Lower leg skin (tissue), 4 donors: ENCODE measurements around the gene UPK2. TPM values are rescaled to one million over a fixed set of nuclear protein-coding genes. Genes with fewer than 3 reads are reported as not detected.
"Not testable (repeated sequence)": the region's sequence is repeated elsewhere in the genome, so short reads cannot be mapped to it uniquely, and the experiment has no call there.

ENCODE experiments used
- DNase-seq, 2 donors: peaks; one replicate each; pipeline ENCODE4 v3.0.0-alpha.2; 2019; ENCODE audit warnings: low spot score in 2 of 2
- H3K4me3 ChIP-seq: fragments of 200-600 bp; sonication (generic); 2 replicates; pipeline ENCODE4 v1.5.1; 2017; ENCODE audit warnings: mild to moderate bottlenecking, low read depth; ENCODE audit not compliant: poor library complexity, severe bottlenecking
- POLR2A ChIP-seq, 2 donors: fragments of 450-650 bp; IDR thresholded peaks; one replicate each; pipeline ENCODE4 v1.6.1; 2016 to 2017; ENCODE audit warnings: antibody characterized with exemption in 2 of 2, mild to moderate bottlenecking in 1 of 2, moderate library complexity in 1 of 2
- WGBS, 2 donors: methylation state at CpG; one replicate each; pipeline ENCODE4 v1.1.5; 2018; 5-methylcytosine and 5-hydroxymethylcytosine counted together
- intact Hi-C: fragments of 100-400 bp; cut with DNase I; formaldehyde crosslinking; loops from one replicate; pipeline ENCODE4 v1.15.0; 2023; ENCODE audit warnings: low total_unique reads
- total RNA-seq, 4 donors: library from RNA; depleted of rRNA; stranded (reverse); fragments of >200 nt; gene quantifications; one replicate each; pipeline ENCODE4 v1.1.0, GENCODE V29; 2016
- TF ChIP-seq, protein P1 (sequence below), 3 donors: fragments of 450-650 bp; IDR thresholded peaks; one replicate each; pipeline ENCODE4 v1.5.1; 2016; ENCODE audit warnings: antibody characterized with exemption in 3 of 3, mild to moderate bottlenecking in 3 of 3, moderate library complexity in 2 of 3

The UPK2 gene
- total RNA-seq, 4 donors from 2014 or later = not detected

GRCh38 chr11:118939953-118940598 lies 16.0 kb upstream of the UPK2 start:
- no peak overlapping the region for H3K4me3 ChIP-seq
- intact Hi-C loops = no loop called here
- TF ChIP-seq POLR2A (IDR thresholded peaks at IDR 0.05) = no peak
- TF ChIP-seq, protein P1, sequence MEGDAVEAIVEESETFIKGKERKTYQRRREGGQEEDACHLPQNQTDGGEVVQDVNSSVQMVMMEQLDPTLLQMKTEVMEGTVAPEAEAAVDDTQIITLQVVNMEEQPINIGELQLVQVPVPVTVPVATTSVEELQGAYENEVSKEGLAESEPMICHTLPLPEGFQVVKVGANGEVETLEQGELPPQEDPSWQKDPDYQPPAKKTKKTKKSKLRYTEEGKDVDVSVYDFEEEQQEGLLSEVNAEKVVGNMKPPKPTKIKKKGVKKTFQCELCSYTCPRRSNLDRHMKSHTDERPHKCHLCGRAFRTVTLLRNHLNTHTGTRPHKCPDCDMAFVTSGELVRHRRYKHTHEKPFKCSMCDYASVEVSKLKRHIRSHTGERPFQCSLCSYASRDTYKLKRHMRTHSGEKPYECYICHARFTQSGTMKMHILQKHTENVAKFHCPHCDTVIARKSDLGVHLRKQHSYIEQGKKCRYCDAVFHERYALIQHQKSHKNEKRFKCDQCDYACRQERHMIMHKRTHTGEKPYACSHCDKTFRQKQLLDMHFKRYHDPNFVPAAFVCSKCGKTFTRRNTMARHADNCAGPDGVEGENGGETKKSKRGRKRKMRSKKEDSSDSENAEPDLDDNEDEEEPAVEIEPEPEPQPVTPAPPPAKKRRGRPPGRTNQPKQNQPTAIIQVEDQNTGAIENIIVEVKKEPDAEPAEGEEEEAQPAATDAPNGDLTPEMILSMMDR (IDR thresholded peaks at IDR 0.05) = no peak
- no peak for DNase-seq
- WGBS, 2 donors = 29 to 35% methylated on average over 13 of the region's 13 CpGs

DNA sequence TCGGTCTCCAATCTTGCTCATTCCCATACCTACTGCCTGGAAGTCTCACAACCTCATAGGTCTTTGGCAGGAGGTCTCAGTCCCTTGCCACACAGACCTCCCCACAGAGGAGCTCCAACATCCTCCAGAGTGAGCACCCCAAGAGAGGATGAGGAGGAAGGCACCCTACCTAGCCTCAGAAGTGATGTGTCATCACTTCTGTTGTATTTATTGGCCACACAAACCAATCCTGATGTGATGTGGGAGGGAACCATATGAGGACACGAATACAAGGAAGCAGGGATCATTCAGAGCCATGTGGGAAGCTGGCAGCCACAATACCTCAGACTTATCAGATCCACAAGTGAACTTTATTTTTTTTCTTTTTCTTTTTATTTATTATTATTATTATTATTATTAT lies 9.0 kb upstream of the UPK2 start:
- intact Hi-C loops = no loop called here
- no peak overlapping the region for H3K4me3 ChIP-seq
- TF ChIP-seq POLR2A (IDR thresholded peaks at IDR 0.05) = no peak
- TF ChIP-seq, protein P1 (IDR thresholded peaks at IDR 0.05) = no peak
- DNase-seq = no peak
- WGBS, 2 donors = 10 to 22% methylated on average over 2 of the region's 2 CpGs

- WGBS, 2 donors = 66 to 76% methylated on average over 3 of the region's 3 CpGs
- intact Hi-C loops = no loop called here
- no peak overlapping the region for H3K4me3 ChIP-seq
- no peak for TF ChIP-seq POLR2A (IDR thresholded peaks at IDR 0.05)
- TF ChIP-seq, protein P1 (IDR thresholded peaks at IDR 0.05) = no peak
- DNase-seq = no peak
These were observed 8.1 kb upstream of the UPK2 start for GRCh38 chr11:118948000-118948399.

GRCh38 chr11:118953265-118953664 lies 2.8 kb upstream of the UPK2 start:
- no peak overlapping the region for H3K4me3 ChIP-seq
- no peak for DNase-seq
- 43 to 51% methylated on average over 6 of the region's 6 CpGs for WGBS, 2 donors
- no peak for TF ChIP-seq POLR2A (IDR thresholded peaks at IDR 0.05)
- TF ChIP-seq, protein P1 (IDR thresholded peaks at IDR 0.05) = no peak
- intact Hi-C loops = loop anchor here (5.0 kb wide), 1 partner anchor 51 kb away; no protein-coding TSS in a partner anchor

DNA sequence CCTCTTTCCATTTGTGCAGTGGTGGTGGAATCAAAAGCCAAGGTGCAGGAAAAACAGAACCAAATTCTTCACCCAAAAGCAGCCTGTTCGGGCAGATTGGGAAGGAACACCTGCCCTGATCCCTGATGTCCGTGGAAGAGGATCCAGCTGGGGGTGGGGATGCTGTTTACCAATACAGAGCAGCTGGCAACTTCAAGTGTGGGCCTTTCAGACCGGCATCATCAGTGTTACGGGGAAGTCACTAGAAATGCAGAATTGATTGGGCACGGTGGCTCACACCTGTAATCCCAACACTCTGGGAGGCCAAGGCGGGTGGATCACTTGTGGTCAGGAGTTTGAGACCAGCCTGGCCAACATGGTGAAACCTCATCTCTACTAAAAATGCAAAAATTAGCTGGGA lies 2.1 kb upstream of the UPK2 start:
- DNase-seq, H3K4me3 ChIP-seq: not testable (repeated sequence)
- WGBS, 2 donors = 54 to 70% methylated on average over 6 of the region's 6 CpGs
- intact Hi-C loops = loop anchor here (5.0 kb wide), 1 partner anchor 52 kb away; no protein-coding TSS in a partner anchor

GRCh38 chr11:118956847-118957469 lies 860 bp downstream of the UPK2 start:
- TF ChIP-seq POLR2A (IDR thresholded peaks at IDR 0.05) = no peak
- TF ChIP-seq, protein P1 (IDR thresholded peaks at IDR 0.05) = no peak
- intact Hi-C loops = loop anchor here (5.0 kb wide), 1 partner anchor 265 kb away; no protein-coding TSS in a partner anchor
- WGBS, 2 donors = 43 to 46% methylated on average over 14 of the region's 14 CpGs
- H3K4me3 ChIP-seq = no peak overlapping the region
- no peak for DNase-seq
